Mesenchymal stem cell (in vitro differentiated cells and primary cell): ENCODE results near the gene GLA.

Experiments used
- DNase-seq: peaks from one replicate; pipeline ENCODE4 v3.0.0-alpha.2; 2013
- H2AFZ ChIP-seq: one replicate; pipeline ENCODE4 v1.6.1; 2013; ENCODE audit warnings: low read depth, mild to moderate bottlenecking, control low read depth, inconsistent platforms, low read length, moderate library complexity
- H2AK5ac ChIP-seq: 2 replicates; pipeline ENCODE4 v1.6.1; 2013; ENCODE audit warnings: low read length, moderate library complexity, mild to moderate bottlenecking, inconsistent platforms; ENCODE audit not compliant: severe bottlenecking
- H2BK120ac ChIP-seq: one replicate; pipeline ENCODE4 v1.6.1; 2013; ENCODE audit warnings: low read depth, mild to moderate bottlenecking, inconsistent platforms, low read length, moderate library complexity
- H2BK12ac ChIP-seq, 2 experiments: one replicate each; pipeline ENCODE4 v1.6.1; 2013; ENCODE audit warnings: inconsistent platforms in 2 of 2, low read length in 2 of 2, mild to moderate bottlenecking in 2 of 2, moderate library complexity in 2 of 2, control low read depth in 1 of 2
- H2BK15ac ChIP-seq: one replicate; pipeline ENCODE4 v1.6.1; 2013; ENCODE audit warnings: mild to moderate bottlenecking, low read depth, inconsistent platforms; ENCODE audit not compliant: poor library complexity, severe bottlenecking
- H2BK5ac ChIP-seq: 2 replicates; pipeline ENCODE4 v1.6.1; 2013; ENCODE audit warnings: low read depth, mild to moderate bottlenecking, low read length, control low read depth, inconsistent platforms; ENCODE audit not compliant: poor library complexity, severe bottlenecking
- H3K14ac ChIP-seq, 2 experiments: one replicate each; pipeline ENCODE4 v1.6.1; 2013; ENCODE audit warnings: inconsistent platforms in 2 of 2, low read length in 2 of 2, control low read depth in 1 of 2, mild to moderate bottlenecking in 1 of 2, moderate library complexity in 1 of 2
- H3K18ac ChIP-seq, 2 experiments: one replicate each; pipeline ENCODE4 v1.6.1; 2013; ENCODE audit warnings: inconsistent platforms in 2 of 2, low read length in 2 of 2, control low read depth in 1 of 2, low read depth in 1 of 2, mild to moderate bottlenecking in 1 of 2
- H3K23ac ChIP-seq, 2 experiments: one replicate each; pipeline ENCODE4 v1.6.1; 2013; ENCODE audit warnings: inconsistent platforms in 2 of 2, low read length in 2 of 2, mild to moderate bottlenecking in 2 of 2, moderate library complexity in 2 of 2, control low read depth in 1 of 2
- H3K27ac ChIP-seq: 2 replicates; pipeline ENCODE4 v1.5.1; 2013; ENCODE audit warnings: mild to moderate bottlenecking, moderate library complexity, low read length, control low read depth, inconsistent platforms; ENCODE audit not compliant: poor library complexity, severe bottlenecking
- H3K27me3 ChIP-seq, 2 experiments: 2 replicates each; pipeline versions ENCODE4 v1.6.1 to v1.7.0; 2013; ENCODE audit warnings: low read length in 2 of 2, mild to moderate bottlenecking in 2 of 2, moderate library complexity in 2 of 2, control low read depth in 1 of 2, inconsistent platforms in 1 of 2; ENCODE audit not compliant: control insufficient read depth in 1 of 2, insufficient read depth in 1 of 2
- H3K36me3 ChIP-seq, 2 experiments: 2 replicates each; pipeline versions ENCODE4 v1.6.1 to v1.7.0; 2013; ENCODE audit warnings: low read length in 2 of 2, control low read depth in 1 of 2, inconsistent platforms in 1 of 2, low read depth in 1 of 2, mild to moderate bottlenecking in 1 of 2; ENCODE audit not compliant: insufficient read depth in 2 of 2, control insufficient read depth in 1 of 2
- H3K4ac ChIP-seq, 2 experiments: one replicate each; pipeline ENCODE4 v1.6.1; 2013; ENCODE audit warnings: inconsistent platforms in 2 of 2, low read length in 2 of 2, mild to moderate bottlenecking in 2 of 2, moderate library complexity in 2 of 2, control low read depth in 1 of 2, low read depth in 1 of 2
- H3K4me1 ChIP-seq: 2 replicates; pipeline ENCODE4 v1.6.1; 2013; ENCODE audit warnings: low read depth, low read length, control low read depth; ENCODE audit not compliant: control insufficient read depth, insufficient read depth
- H3K4me2 ChIP-seq: 2 replicates; pipeline ENCODE4 v1.6.1; 2013; ENCODE audit warnings: low read length, mild to moderate bottlenecking, inconsistent platforms; ENCODE audit not compliant: poor library complexity, severe bottlenecking
- H3K4me3 ChIP-seq, 2 experiments: 2 replicates each; pipeline versions ENCODE4 v1.5.1 to v1.7.0; 2013; ENCODE audit warnings: low read length in 2 of 2, mild to moderate bottlenecking in 2 of 2, control low read depth in 1 of 2, low read depth in 1 of 2; ENCODE audit not compliant: insufficient read depth in 1 of 2
- H3K79me1 ChIP-seq: replicated peaks from 2 replicates; pipeline ENCODE4 v1.6.1; 2013; ENCODE audit warnings: mild to moderate bottlenecking, control low read depth, low read length, inconsistent platforms; ENCODE audit not compliant: poor library complexity, severe bottlenecking
- H3K9ac ChIP-seq: 2 replicates; pipeline ENCODE4 v1.7.0; 2013; ENCODE audit warnings: mild to moderate bottlenecking, low read length, moderate library complexity
- H3K9me3 ChIP-seq: 2 replicates; pipeline ENCODE4 v1.7.0; 2013; ENCODE audit warnings: mild to moderate bottlenecking, low read length; ENCODE audit not compliant: control insufficient read depth
- H4K8ac ChIP-seq: one replicate; pipeline ENCODE4 v1.6.1; 2013; ENCODE audit warnings: inconsistent platforms, mild to moderate bottlenecking, low read length, moderate library complexity
- H4K91ac ChIP-seq: one replicate; pipeline ENCODE4 v1.6.1; 2013; ENCODE audit warnings: mild to moderate bottlenecking, low read length, inconsistent platforms
- WGBS: methylation state at CpG from one replicate; pipeline ENCODE4 v1.1.7; 2013; ENCODE audit warnings: mixed read lengths; 5-methylcytosine and 5-hydroxymethylcytosine counted together

Gene GLA

DNA sequence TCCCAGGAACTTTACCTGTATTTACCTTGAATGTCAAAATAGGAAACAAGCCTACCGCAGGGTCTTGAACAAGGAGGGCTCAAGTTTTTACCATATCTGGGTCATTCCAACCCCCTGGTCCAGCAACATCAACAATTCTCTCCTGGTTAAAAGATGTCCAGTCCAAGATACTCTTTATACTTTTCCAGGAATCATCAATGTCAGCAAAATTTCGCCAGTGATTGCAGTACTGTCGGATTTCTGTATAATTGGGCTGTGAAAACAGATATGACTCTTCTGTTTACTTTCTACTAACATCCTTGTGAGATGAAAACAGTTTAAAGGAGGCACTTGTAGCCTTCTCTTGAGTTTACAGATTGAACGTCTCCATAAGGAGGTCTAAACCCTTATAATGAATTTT is 9.0 kb downstream of the GLA start:
- Histone ChIP-seq H3K36me3 (peaks cover 0 to 39% of the 10 kb centered on the region in 2 experiments), H3K27me3 (peaks cover 0 to 7% of the 10 kb centered on the region in 2 experiments), H3K9ac (no peak overlapping the region), H3K4ac (no peak overlapping the region), H3K9me3 (no peaks in the 10 kb centered on the region), H4K91ac (no peak overlapping the region), H3K18ac (no peak overlapping the region), H2BK5ac (no peak overlapping the region), H4K8ac (no peak overlapping the region), H3K4me2 (no peak overlapping the region), H2BK12ac (no peak overlapping the region), H3K14ac (no peak overlapping the region), H2AK5ac (no peak overlapping the region), H3K4me1 (no peaks in the 10 kb centered on the region), H2BK15ac (no peak overlapping the region), H3K27ac (no peak overlapping the region), H3K23ac (no peak overlapping the region), H3K4me3 (no peak overlapping the region), H2BK120ac (no peak overlapping the region), H2AFZ (no peak overlapping the region), H3K79me1 (no peaks in the 10 kb centered on the region)
- 100% methylated on average over 1 of the region's 4 CpGs for WGBS
- no peak for DNase-seq

DNA sequence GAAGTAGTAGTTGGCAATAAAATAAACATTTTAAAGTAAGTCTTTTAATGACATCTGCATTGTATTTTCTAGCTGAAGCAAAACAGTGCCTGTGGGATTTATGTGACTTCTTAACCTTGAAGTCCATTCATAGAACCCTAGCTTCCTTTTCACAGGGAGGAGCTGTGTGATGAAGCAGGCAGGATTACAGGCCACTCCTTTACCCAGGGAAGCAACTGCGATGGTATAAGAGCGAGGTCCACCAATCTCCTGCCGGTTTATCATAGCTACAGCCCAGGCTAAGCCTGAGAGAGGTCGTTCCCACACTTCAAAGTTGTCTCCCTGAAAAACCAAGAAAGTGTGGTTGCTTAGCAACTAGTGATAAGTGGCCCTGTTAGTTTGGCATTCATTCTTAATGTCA is 9.9 kb downstream of the GLA start:
- no peak overlapping the region for H4K8ac ChIP-seq

DNA sequence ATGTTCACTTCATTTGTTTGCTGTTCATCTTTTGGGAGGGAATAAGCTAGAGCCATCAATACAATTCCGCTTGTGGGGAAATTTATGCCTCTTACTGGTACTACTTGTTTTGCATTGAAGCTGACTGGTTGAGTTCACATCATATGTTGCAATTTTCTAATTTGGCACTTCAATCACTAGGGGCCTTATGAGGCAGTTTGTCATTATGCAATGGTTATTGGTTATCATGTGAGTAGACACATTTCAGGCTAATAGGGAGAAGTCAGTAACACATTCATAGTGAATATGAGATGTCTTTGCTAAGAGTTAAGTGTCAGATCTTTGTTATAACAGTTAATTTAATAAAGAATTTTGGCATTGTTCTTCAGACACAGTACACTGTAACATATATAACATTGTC is 11.9 kb downstream of the GLA start:
- Histone ChIP-seq H3K36me3 (peaks cover 0 to 45% of the 10 kb centered on the region in 2 experiments), H4K8ac (no peak overlapping the region), H3K9me3 (no peaks in the 10 kb centered on the region), H2BK15ac (no peak overlapping the region), H2BK120ac (no peak overlapping the region), H2AK5ac (no peak overlapping the region), H3K18ac (no peak overlapping the region), H3K9ac (no peak overlapping the region), H2BK12ac (no peak overlapping the region), H3K27ac (no peak overlapping the region), H3K4me3 (no peak overlapping the region), H3K4me1 (no peaks in the 10 kb centered on the region), H4K91ac (no peak overlapping the region), H3K14ac (no peak overlapping the region), H3K4me2 (no peak overlapping the region), H2BK5ac (no peak overlapping the region), H3K27me3 (peaks cover 0 to 3% of the 10 kb centered on the region in 2 experiments), H3K79me1 (no peaks in the 10 kb centered on the region), H2AFZ (no peak overlapping the region), H3K4ac (no peak overlapping the region), H3K23ac (no peak overlapping the region)
- 94% methylated on average over 1 of the region's 1 CpG for WGBS
- peak; percentile 34 for DNase-seq

More for the DNA sequence above, 9.9 kb downstream of the GLA start:
- H2BK15ac ChIP-seq: no peak overlapping the region
- no peak overlapping the region for H3K4me2 ChIP-seq
- no peak overlapping the region for H3K27ac ChIP-seq
- no peak overlapping the region for H2BK120ac ChIP-seq
- DNase-seq: no peak
- no peak overlapping the region for H3K4ac ChIP-seq
- peaks cover 0 to 46% of the 10 kb centered on the region in 2 experiments for H3K36me3 ChIP-seq
- no peaks in the 10 kb centered on the region for H3K9me3 ChIP-seq
- H4K91ac ChIP-seq: no peak overlapping the region
- H3K18ac ChIP-seq: no peak overlapping the region
- H3K27me3 ChIP-seq: peaks cover 0 to 7% of the 10 kb centered on the region in 2 experiments
- no peak overlapping the region for H3K4me3 ChIP-seq
- no peak overlapping the region for H2AK5ac ChIP-seq
- no CpG with 5 or more reads among the region's 4 CpGs for WGBS
- H2BK12ac ChIP-seq: no peak overlapping the region
- no peaks in the 10 kb centered on the region for H3K79me1 ChIP-seq
- no peak overlapping the region for H3K14ac ChIP-seq
- no peak overlapping the region for H2BK5ac ChIP-seq
- H3K23ac ChIP-seq: no peak overlapping the region
- no peak overlapping the region for H2AFZ ChIP-seq
- no peaks in the 10 kb centered on the region for H3K4me1 ChIP-seq
- peak overlapping the region; percentile 22 for H3K9ac ChIP-seq

DNA sequence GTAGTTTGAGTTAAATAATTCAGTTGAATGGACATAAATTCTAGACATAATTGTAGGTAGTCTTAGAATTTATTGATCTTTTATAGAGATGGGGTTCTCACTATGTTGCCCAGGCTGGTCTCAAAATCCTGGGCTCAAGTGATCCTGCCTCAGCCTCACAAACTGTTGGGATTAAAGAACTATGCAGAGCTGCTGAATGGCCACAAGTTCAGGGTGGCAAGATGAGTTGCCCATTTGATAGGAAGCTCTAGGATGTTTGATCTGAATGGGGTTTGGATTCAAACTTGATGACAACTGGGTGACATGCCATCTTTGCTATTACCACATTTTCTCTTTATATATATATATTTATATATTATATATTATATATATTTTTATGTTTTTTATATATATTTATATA is 13.4 kb downstream of the GLA start:
- H2BK5ac ChIP-seq: no peak overlapping the region
- H2BK15ac ChIP-seq: no peak overlapping the region
- no peak overlapping the region for H2AK5ac ChIP-seq
- no peak overlapping the region for H3K18ac ChIP-seq
- no peak overlapping the region for H3K4ac ChIP-seq
- H3K9me3 ChIP-seq: no peaks in the 10 kb centered on the region
- H3K4me2 ChIP-seq: no peak overlapping the region
- no peak overlapping the region for H4K91ac ChIP-seq
- H3K9ac ChIP-seq: no peak overlapping the region
- no peaks in the 10 kb centered on the region for H3K27me3 ChIP-seq
- no peak overlapping the region for H4K8ac ChIP-seq
- no peak overlapping the region for H3K14ac ChIP-seq
- no peak overlapping the region for H3K27ac ChIP-seq
- no peak overlapping the region for H3K4me3 ChIP-seq
- no peak overlapping the region for H2AFZ ChIP-seq
- peaks cover 0 to 37% of the 10 kb centered on the region in 2 experiments for H3K36me3 ChIP-seq
- H2BK120ac ChIP-seq: no peak overlapping the region
- DNase-seq: no peak
- no peak overlapping the region for H2BK12ac ChIP-seq
- no peaks in the 10 kb centered on the region for H3K79me1 ChIP-seq
- H3K4me1 ChIP-seq: no peaks in the 10 kb centered on the region
- no peak overlapping the region for H3K23ac ChIP-seq
